ENCODE data around the gene SNAP29. TPM values are rescaled to one million over a fixed set of nuclear protein-coding genes. Genes with fewer than 3 reads are reported as not detected.
A peak's percentile ranks its signal among the peaks of the same experiment; 100 is the strongest.
"Not testable (repeated sequence)": the region's sequence is repeated elsewhere in the genome, so short reads cannot be mapped to it uniquely, and the experiment has no call there.

SNAP29 gene
- total RNA-seq, 6 experiments from 2014 or later: 17.6 to 27.0 (median 22.4) TPM

DNA sequence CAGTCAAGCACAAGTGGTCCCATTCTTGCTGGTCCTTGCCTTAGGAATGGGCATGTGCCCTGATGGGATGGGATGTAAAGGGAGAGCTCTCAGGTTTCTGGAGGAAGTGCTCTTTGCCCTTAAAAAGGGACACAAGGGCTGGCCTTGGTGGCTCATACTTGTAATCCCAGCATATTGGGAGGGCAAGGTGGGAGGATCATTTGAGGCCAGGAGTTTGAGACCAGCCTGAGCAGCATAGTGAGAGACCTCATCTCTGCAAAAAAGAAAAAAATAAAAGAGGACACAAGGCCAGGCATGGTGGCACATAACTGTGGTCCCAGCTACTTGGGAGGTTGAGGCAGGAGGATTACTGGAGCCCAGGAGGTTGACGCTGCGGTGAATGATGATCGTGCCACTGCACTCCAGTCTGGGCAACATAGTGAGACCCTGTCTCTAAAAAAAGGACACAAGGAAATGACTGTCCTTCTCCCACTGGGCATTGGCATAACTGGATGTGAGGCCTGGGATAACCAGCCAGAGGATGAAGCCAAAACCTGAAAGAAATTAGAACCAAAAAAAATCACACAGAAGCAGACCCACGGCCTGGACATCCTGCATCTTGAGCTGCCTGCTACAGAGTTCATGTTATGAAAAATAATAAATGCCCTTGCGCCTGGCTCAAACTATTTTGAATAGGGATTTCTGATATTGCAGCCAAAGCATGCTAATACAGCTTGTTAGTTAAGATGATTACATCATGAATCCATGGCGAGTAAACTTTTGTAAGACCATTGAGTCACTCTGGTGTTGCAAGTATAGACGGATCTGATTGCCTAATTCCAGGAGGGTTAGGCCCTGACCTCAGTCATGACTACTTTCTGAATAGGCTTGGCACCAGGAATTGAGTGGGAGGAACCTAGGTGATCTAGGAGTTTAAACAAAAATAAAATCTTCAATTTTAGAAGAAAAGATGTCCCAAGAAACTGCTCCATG is 45.5 kb downstream of the SNAP29 start:
- Histone ChIP-seq H3K4me3 (no peak overlapping the region), H3K4me1 (peaks cover 0 to 22% (median 2%) of the 10 kb centered on the region in 4 donors), H3K27ac (peak overlapping the region; percentile 24 to 83 (median 43)), H3K27me3 (no peaks in the 10 kb centered on the region), H3K9me3 (no peaks in the 10 kb centered on the region), H3K36me3 (no peaks in the 10 kb centered on the region)
- intact Hi-C loops (cut with DNase I): no loop called here
- peak in 1 of 3 donors; percentile 75 for DNase-seq
- TF ChIP-seq POLR2A (IDR thresholded peaks at IDR 0.05): no peak
- TF ChIP-seq CTCF (IDR thresholded peaks at IDR 0.05): no peak
- ATAC-seq: peak; percentile 91 to 97 (median 93)
- WGBS (ENCODE audit: insufficient coverage, low coverage, low lambda C conversion rate, missing lambda C conversion rate): 62% methylated on average over 7 of the region's 7 CpGs

DNA sequence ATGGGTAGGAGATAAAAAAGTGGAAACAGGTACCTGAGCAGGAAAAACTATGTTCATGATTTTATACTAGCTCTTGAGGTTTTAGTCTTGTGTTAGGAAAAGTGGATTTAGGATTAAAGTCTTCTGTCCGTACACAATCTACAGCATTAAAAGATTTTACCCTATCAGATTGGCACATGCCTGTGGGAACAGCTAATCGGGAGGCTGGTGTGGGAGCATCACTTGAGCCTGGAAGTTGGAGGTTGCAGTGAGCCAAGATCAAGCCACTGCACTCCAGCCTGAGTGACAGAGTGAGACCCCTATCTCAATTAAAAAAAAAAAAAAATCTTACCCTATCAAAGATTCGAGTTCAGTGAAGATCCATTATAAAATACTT is 46.2 kb downstream of the SNAP29 start:
- ATAC-seq: peak in 3 of 4 donors; percentile 5 to 52 (median 35)

DNA sequence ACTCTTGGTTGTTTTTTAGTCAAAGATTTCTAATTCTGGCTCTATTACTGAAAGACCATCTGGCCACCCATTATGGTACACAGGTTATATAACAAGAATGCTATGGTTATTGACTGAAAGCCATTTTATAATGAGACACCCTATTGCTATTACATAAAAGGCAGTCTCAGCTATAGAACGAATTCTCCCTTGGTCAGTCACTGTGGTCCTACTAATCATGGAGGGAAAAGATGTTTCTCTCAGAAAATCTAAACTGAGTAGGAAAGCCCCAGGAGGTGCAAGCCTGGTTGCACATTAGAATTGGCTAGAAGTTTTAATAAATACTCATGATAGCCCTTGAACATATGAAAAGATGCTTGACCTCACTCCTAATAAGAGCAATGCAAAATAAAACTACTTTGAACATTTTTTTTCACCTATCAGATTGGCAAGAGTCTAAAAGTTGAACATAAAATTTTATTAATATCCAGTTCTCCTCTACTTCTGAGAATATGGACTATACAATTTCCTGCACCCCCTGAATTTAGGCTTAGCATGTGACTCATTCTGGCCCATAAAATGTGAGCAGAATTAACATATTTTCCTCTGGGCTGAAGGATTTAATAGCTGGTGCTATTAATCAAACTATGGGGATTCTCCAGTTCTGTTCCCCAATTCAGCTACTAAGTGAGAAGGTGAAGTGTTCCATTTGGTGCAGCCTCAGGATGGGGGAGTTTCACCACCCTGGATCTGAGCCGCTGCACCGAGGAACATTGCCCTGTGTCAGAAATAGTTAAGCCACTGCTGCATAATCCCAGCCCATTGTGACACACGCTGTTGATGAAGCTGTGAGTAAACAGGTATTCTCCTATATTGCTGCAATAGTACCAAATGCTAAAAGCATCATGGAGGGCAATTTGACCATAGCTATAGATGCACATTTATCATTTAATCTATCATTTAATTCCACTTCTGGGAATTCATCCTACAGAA is 46.9 kb downstream of the SNAP29 start:
- peak in 2 of 3 donors; percentile 29 to 49 for DNase-seq
- peak in 3 of 4 donors; percentile 33 to 64 (median 44) for ATAC-seq
- no peak for TF ChIP-seq CTCF (IDR thresholded peaks at IDR 0.05)
- no peak for TF ChIP-seq POLR2A (IDR thresholded peaks at IDR 0.05)
- H3K36me3 ChIP-seq: no peaks in the 10 kb centered on the region
- no peaks in the 10 kb centered on the region for H3K9me3 ChIP-seq
- 46% methylated on average over 4 of the region's 4 CpGs for WGBS (ENCODE audit: insufficient coverage, low coverage, low lambda C conversion rate, missing lambda C conversion rate)
- intact Hi-C loops (cut with DNase I): no loop called here
- peaks cover 0 to 16% (median 2%) of the 10 kb centered on the region in 4 donors for H3K4me1 ChIP-seq
- H3K27ac ChIP-seq: peak overlapping the region in 2 of 3 donors; percentile 43 to 83
- no peaks in the 10 kb centered on the region for H3K27me3 ChIP-seq
- no peak overlapping the region for H3K4me3 ChIP-seq

More for the DNA sequence above, 46.2 kb downstream of the SNAP29 start:
- intact Hi-C loops (cut with DNase I): no loop called here
- H3K4me3 ChIP-seq: no peak overlapping the region
- TF ChIP-seq CTCF (IDR thresholded peaks at IDR 0.05) (no peak), POLR2A (IDR thresholded peaks at IDR 0.05) (no peak)
- no peaks in the 10 kb centered on the region for H3K27me3 ChIP-seq
- H3K36me3 ChIP-seq: no peaks in the 10 kb centered on the region
- H3K27ac ChIP-seq: peak overlapping the region; percentile 24 to 83 (median 43)
- WGBS (ENCODE audit: insufficient coverage, low coverage, low lambda C conversion rate, missing lambda C conversion rate): 37% methylated on average over 3 of the region's 3 CpGs
- DNase-seq: no peak
- no peaks in the 10 kb centered on the region for H3K9me3 ChIP-seq
- peaks cover 0 to 18% (median 2%) of the 10 kb centered on the region in 4 donors for H3K4me1 ChIP-seq

DNA sequence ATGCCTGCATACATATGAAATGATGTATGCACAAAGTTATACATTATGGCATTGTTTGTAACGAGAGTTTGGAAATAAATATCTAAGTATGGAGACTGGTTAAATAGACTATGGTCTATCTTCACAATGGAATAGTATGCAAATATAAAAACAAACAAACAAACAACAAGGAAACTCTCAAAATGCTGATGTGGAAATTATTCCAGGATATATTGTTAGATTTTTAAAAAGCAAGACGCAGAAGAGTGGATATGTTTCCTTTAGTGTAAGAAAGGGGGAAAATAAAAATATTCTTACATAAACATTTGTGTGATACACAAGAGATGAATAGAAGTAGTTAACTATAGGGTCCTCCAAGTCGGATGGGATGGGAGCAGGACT is 47.6 kb downstream of the SNAP29 start:
- Histone ChIP-seq H3K4me3 (no peak overlapping the region), H3K36me3 (no peaks in the 10 kb centered on the region), H3K4me1 (peaks cover 0 to 16% (median 2%) of the 10 kb centered on the region in 4 donors), H3K27ac (no peak overlapping the region), H3K27me3 (no peaks in the 10 kb centered on the region), H3K9me3 (no peaks in the 10 kb centered on the region)
- DNase-seq: no peak
- intact Hi-C loops (cut with DNase I): no loop called here
- no peak for ATAC-seq
- WGBS (ENCODE audit: insufficient coverage, low coverage, low lambda C conversion rate, missing lambda C conversion rate): 87% methylated on average over 3 of the region's 3 CpGs
- no peak for TF ChIP-seq POLR2A (IDR thresholded peaks at IDR 0.05)
- no peak for TF ChIP-seq CTCF (IDR thresholded peaks at IDR 0.05)

- H3K36me3 ChIP-seq; ATAC-seq; H3K4me3 ChIP-seq; H3K27me3 ChIP-seq; DNase-seq; intact Hi-C loops (cut with DNase I); H3K9me3 ChIP-seq; H3K27ac ChIP-seq: not testable (repeated sequence)
- WGBS (ENCODE audit: insufficient coverage, low coverage, low lambda C conversion rate, missing lambda C conversion rate): 92% methylated on average over 2 of the region's 5 CpGs
- peaks cover 0 to 16% (median 2%) of the 10 kb centered on the region in 4 donors for H3K4me1 ChIP-seq
Observed at GRCh38 chr22:20908717-20909116, 49.9 kb downstream of the SNAP29 start.
